GM21529 (cell line): ENCODE results near the gene LRP2BP.

Source experiments
- ATAC-seq: cut with Tn5 transposase; IDR thresholded peaks from one replicate; pipeline ENCODE4 v1.9.1; 2021; ENCODE audit not compliant: unreplicated experiment

Gene LRP2BP

GRCh38 chr4:185395238-185395955 lies at the start of gene LRP2BP:
Gene LRP2BP (minus strand): TSS chr4:185395924. CDS start chr4:185378186, 17,738 bp downstream.
- no peak for ATAC-seq

DNA sequence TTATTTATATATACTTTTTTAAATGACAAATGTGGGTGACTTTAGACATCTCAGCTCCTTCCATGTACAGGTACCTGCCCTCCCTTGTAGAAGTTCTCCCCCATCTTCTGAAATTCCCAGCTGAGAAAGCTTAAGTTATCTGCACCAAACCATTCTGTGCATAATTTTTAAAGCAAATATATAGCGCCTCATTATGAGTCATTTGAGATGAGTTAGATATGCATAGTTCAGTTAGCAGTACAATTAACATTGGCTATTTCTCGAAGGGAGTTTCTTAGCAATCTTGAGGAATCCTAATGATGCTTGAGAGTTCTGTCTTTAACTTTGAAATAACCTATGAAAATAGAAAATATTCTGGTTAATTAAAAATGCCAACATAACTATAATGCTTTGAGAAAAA lies 49.5 kb upstream of the LRP2BP start:
- ATAC-seq = no peak

- ATAC-seq = no peak
Observed at GRCh38 chr4:185441479-185441878, 45.8 kb upstream of the LRP2BP start.

- no peak for ATAC-seq
Observed at GRCh38 chr4:185437809-185438208, 42.1 kb upstream of the LRP2BP start.

GRCh38 chr4:185435466-185435865 lies 39.7 kb upstream of the LRP2BP start:
- ATAC-seq = no peak

GRCh38 chr4:185429660-185430059 lies 33.9 kb upstream of the LRP2BP start:
- no peak for ATAC-seq

- no peak for ATAC-seq
Observed at GRCh38 chr4:185426960-185427688, 31.4 kb upstream of the LRP2BP start.

GRCh38 chr4:185425647-185426352 lies 30.1 kb upstream of the LRP2BP start, which contains the start of gene UFSP2:
Gene UFSP2 (minus strand): TSS chr4:185425964. CDS start chr4:185425868, 96 bp downstream.
- ATAC-seq = peak; percentile 93

- peak; percentile 7 for ATAC-seq
Observed at GRCh38 chr4:185424905-185425646, 29.4 kb upstream of the LRP2BP start.

- no peak for ATAC-seq
Observed at GRCh38 chr4:185421366-185422124, 25.8 kb upstream of the LRP2BP start.

DNA sequence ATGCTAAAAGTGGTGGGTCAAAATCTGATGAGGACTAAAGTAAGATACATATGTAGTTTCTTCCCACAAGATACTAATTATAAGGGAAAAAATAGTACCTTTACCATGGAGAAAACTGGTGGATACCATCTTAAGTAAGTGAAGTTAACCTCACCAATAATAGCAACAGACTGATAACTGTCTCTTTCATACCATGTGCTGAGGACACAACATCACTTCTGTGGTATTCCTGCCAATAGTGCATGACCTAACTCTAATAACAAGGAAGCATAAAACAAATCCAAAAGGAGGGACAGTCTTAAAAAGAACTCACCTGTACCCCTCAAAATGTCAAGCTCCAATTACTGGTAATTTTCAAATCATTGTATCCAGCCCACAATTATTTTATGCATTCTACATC lies 21.2 kb upstream of the LRP2BP start:
- no peak for ATAC-seq

DNA sequence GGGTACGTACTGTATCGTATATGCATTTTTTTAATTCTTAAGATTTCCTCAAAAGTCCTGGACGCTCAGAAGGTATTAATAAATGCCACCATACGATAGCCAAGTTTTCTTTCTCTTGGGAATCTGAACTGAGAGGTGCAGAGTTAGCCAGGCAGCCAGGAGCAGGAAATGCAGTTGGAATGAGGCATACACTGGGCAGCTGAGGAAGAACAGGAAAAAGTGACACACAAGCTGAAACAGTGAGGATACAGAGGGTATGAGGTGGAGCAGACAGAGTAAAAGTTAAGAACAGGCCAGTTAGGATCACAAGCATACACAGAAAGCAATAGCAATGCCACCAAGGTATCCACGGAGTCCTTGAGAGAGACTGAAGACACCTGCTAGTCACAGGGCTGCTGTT lies 16.7 kb upstream of the LRP2BP start:
- no peak for ATAC-seq

DNA sequence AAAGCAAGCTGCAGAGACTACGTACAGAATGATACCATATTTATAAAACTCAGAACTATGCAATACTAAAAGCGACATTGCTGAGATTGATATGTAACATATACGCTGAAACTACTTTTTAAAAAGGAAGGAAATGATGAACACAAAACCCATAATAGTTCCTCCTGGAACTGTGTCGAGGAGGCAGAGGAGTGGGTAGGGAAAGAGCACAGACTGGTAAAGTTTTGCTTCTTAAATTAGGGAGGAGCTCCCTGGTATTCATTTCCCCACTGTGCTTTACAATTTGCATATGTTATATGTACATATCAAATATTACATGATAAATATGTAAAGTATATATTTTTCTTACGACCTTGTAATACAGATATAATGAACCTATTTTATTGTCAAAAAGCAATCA lies 16.1 kb upstream of the LRP2BP start:
- ATAC-seq = no peak

DNA sequence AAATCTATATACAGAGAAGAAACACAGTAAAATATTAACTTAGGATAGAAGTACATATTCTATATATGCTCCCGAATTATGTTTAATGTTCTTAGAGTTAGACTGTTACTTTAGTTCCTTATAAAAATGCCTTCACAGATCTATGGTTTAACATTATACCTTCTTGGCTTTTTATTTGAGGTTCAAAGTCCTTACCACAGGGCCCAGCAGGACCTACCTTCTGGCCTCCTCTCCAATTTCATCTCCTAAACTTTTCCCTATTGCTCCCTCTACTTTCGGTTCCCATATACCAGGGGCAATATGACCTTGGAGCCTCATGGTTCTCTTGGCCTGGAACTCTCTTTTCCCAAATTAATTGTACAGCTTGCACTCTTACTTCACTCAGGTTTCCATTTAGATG lies 12.7 kb upstream of the LRP2BP start:
- no peak for ATAC-seq

DNA sequence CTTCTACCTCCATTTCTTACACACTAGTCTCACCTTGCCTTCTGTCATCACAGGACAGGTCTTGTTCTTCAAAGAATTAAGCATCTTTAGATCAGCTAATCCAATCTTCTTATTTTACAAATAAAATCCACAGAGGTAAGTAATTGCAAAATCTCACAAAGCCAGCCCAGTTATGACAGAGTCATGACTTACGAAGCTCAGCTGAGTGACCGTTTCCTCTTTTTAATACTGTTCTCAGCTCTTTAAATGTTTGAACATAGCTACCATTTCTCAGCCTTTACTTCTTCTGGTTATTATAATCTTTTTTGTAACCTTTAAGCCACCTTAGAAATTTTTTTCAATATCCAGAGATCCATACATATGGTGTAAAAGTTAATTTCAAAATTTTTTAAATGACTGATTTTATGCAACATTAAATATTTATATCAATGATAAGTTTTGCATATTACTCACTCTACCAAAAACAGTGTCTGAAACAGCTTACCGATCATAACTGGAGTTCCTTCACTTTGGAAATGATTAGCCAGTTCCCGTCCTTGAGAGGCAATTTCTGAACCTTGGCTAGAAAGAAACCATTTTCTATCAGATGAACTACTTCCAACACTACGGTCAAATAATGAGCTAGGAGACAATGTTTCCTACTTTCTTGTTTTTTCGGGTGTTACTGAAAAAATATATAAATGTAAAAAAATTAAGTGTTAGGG lies 9.7 kb upstream of the LRP2BP start:
- ATAC-seq = peak; percentile 53

GRCh38 chr4:185404031-185404430 lies 8.3 kb upstream of the LRP2BP start:
- no peak for ATAC-seq

DNA sequence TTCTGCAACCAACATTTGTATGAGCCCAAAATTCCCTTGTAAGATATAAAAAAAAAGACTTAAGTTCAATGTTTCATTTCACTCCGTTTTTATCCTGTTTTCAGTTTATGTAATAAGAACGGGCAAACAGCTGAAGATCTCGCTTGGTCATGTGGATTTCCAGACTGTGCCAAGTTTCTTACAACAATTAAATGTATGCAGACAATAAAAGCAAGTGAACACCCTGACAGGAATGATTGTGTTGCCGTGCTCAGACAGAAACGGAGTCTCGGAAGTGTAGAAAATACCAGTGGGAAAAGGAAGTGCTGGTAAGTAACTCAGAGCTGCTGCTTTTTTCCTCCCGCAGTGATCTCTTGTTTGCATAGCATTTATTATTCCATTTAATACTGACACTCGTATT lies 3.7 kb upstream of the LRP2BP start:
- ATAC-seq = no peak

- no peak for ATAC-seq
Observed at GRCh38 chr4:185398618-185399017, 2.9 kb upstream of the LRP2BP start.

- ATAC-seq = no peak
Observed at GRCh38 chr4:185396724-185397385, 1.1 kb upstream of the LRP2BP start, which contains the start of gene ANKRD37. Gene ANKRD37 (plus strand): TSS chr4:185396841. CDS start chr4:185396924, 83 bp downstream.
